ENCODE measurements around the gene RET.

GRCh38 chr10:43111101-43111500 lies 34.2 kb downstream of the RET start:
- TF ChIP-seq CTCF (IDR thresholded peaks at IDR 0.05): no peak
- TF ChIP-seq POLR2A (IDR thresholded peaks at IDR 0.05): no peak
- TF ChIP-seq EP300 (IDR thresholded peaks at IDR 0.05): no peak

Measured in tibial nerve (tissue), 4 donors.